ENCODE measurements around the gene FAM162A. TPM values are rescaled to one million over a fixed set of nuclear protein-coding genes. Genes with fewer than 3 reads are reported as not detected.

The FAM162A gene
- total RNA-seq, 4 donors from 2014 or later: 9.9 to 24.2 (median 17.8) TPM

GRCh38 chr3:122389197-122389596 is 5.2 kb downstream of the FAM162A start:
- no peak overlapping the region for H3K4me3 ChIP-seq
- H3K9me3 ChIP-seq: no peaks in the 10 kb centered on the region
- no peak for TF ChIP-seq CTCF (IDR thresholded peaks at IDR 0.05)
- TF ChIP-seq POLR2A (IDR thresholded peaks at IDR 0.05): no peak
- H3K4me1 ChIP-seq: peaks cover 0 to 16% (median 0%) of the 10 kb centered on the region in 4 donors
- H3K27me3 ChIP-seq: no peaks in the 10 kb centered on the region
- H3K36me3 ChIP-seq: peaks cover 0 to 5% (median 0%) of the 10 kb centered on the region in 3 donors
- H3K27ac ChIP-seq: no peak overlapping the region
- DNase-seq: no peak

- Histone ChIP-seq H3K4me3 (no peak overlapping the region), H3K9me3 (no peaks in the 10 kb centered on the region), H3K27me3 (no peaks in the 10 kb centered on the region), H3K36me3 (peaks cover 0 to 5% (median 0%) of the 10 kb centered on the region in 3 donors), H3K4me1 (peaks cover 0 to 13% (median 0%) of the 10 kb centered on the region in 4 donors), H3K27ac (no peak overlapping the region)
- no peak for DNase-seq
- no peak for TF ChIP-seq CTCF (IDR thresholded peaks at IDR 0.05)
- no peak for TF ChIP-seq POLR2A (IDR thresholded peaks at IDR 0.05)
Measured at GRCh38 chr3:122389892-122390291, 5.9 kb downstream of the FAM162A start.

- peaks cover 0 to 5% (median 0%) of the 10 kb centered on the region in 4 donors for H3K4me1 ChIP-seq
- no peaks in the 10 kb centered on the region for H3K27me3 ChIP-seq
- peaks cover 0 to 5% (median 0%) of the 10 kb centered on the region in 3 donors for H3K36me3 ChIP-seq
- TF ChIP-seq CTCF (IDR thresholded peaks at IDR 0.05) (no peak), POLR2A (IDR thresholded peaks at IDR 0.05) (no peak)
- no peak overlapping the region for H3K4me3 ChIP-seq
- DNase-seq: no peak
- no peaks in the 10 kb centered on the region for H3K9me3 ChIP-seq
- no peak overlapping the region for H3K27ac ChIP-seq
Measured at GRCh38 chr3:122390665-122391064, 6.7 kb downstream of the FAM162A start.

GRCh38 chr3:122391681-122392446 is 7.9 kb downstream of the FAM162A start:
- H3K9me3 ChIP-seq: no peaks in the 10 kb centered on the region
- H3K4me1 ChIP-seq: no peaks in the 10 kb centered on the region
- no peak for DNase-seq
- peaks cover 0 to 5% (median 0%) of the 10 kb centered on the region in 3 donors for H3K36me3 ChIP-seq
- H3K4me3 ChIP-seq: no peak overlapping the region
- no peak for TF ChIP-seq CTCF (IDR thresholded peaks at IDR 0.05)
- TF ChIP-seq POLR2A (IDR thresholded peaks at IDR 0.05): no peak
- no peak overlapping the region for H3K27ac ChIP-seq
- H3K27me3 ChIP-seq: no peaks in the 10 kb centered on the region

GRCh38 chr3:122392868-122393844 is 9.2 kb downstream of the FAM162A start:
- Histone ChIP-seq H3K27me3 (no peaks in the 10 kb centered on the region), H3K4me3 (no peak overlapping the region), H3K4me1 (no peaks in the 10 kb centered on the region), H3K27ac (no peak overlapping the region), H3K36me3 (peaks cover 0 to 5% (median 0%) of the 10 kb centered on the region in 3 donors), H3K9me3 (no peaks in the 10 kb centered on the region)
- no peak for DNase-seq
- TF ChIP-seq CTCF (IDR thresholded peaks at IDR 0.05) (peak; percentile 40 to 78 (median 75)), POLR2A (IDR thresholded peaks at IDR 0.05) (no peak)

Measured in Peyer's patch (tissue), 4 donors.